ENCODE data around the gene LINC01488.

LINC01488 gene

GRCh38 chr11:69481393-69481844 is at the start of gene LINC01488:
Gene LINC01488, plus strand, starts transcription at chr11:69481663.
- H3K9me3 ChIP-seq (ENCODE audit: control insufficient read depth, low read length) = no peaks in the 10 kb centered on the region
- no peaks in the 10 kb centered on the region for H3K36me3 ChIP-seq (ENCODE audit: control insufficient read depth, insufficient read depth, low read length)
- no peaks in the 10 kb centered on the region for H3K79me2 ChIP-seq
- no peak within 1 kb of the TSS for H3K4me3 ChIP-seq (ENCODE audit: low read depth, low read length)
- H3K27me3 ChIP-seq (ENCODE audit: control insufficient read depth, insufficient read depth, low read length) = no peaks in the 10 kb centered on the region
- no peak within 1 kb of the TSS for H2AFZ ChIP-seq
- H3K27ac ChIP-seq = no peak within 1 kb of the TSS
- H3K4me2 ChIP-seq (ENCODE audit: low read length) = no peak within 1 kb of the TSS
- no peak for TF ChIP-seq CTCF (IDR thresholded peaks at IDR 0.05)
- no peaks in the 10 kb centered on the region for H3K4me1 ChIP-seq
- H3K9ac ChIP-seq = no peak within 1 kb of the TSS

GRCh38 chr11:69431893-69432738 is 49.3 kb upstream of the LINC01488 start:
- no peak for TF ChIP-seq CTCF (IDR thresholded peaks at IDR 0.05)
- H3K36me3 ChIP-seq (ENCODE audit: control insufficient read depth, insufficient read depth, low read length) = no peaks in the 10 kb centered on the region

GRCh38 chr11:69433741-69434140 is 47.7 kb upstream of the LINC01488 start:
- TF ChIP-seq CTCF (IDR thresholded peaks at IDR 0.05) = no peak
- H3K4me2 ChIP-seq (ENCODE audit: low read length) = no peak overlapping the region
- H2AFZ ChIP-seq = no peak overlapping the region
- no peaks in the 10 kb centered on the region for H3K4me1 ChIP-seq
- no peak overlapping the region for H3K27ac ChIP-seq
- no peaks in the 10 kb centered on the region for H3K79me2 ChIP-seq
- no peaks in the 10 kb centered on the region for H3K9me3 ChIP-seq (ENCODE audit: control insufficient read depth, low read length)
- no peak overlapping the region for H3K9ac ChIP-seq
- no peaks in the 10 kb centered on the region for H3K36me3 ChIP-seq (ENCODE audit: control insufficient read depth, insufficient read depth, low read length)
- no peak overlapping the region for H3K4me3 ChIP-seq (ENCODE audit: low read depth, low read length)
- no peaks in the 10 kb centered on the region for H3K27me3 ChIP-seq (ENCODE audit: control insufficient read depth, insufficient read depth, low read length)

More at GRCh38 chr11:69431893-69432738, 49.3 kb upstream of the LINC01488 start:
- Histone ChIP-seq H3K4me1 (no peaks in the 10 kb centered on the region), H2AFZ (no peak overlapping the region), H3K4me2 (ENCODE audit: low read length) (no peak overlapping the region), H3K27me3 (ENCODE audit: control insufficient read depth, insufficient read depth, low read length) (no peaks in the 10 kb centered on the region), H3K27ac (no peak overlapping the region), H3K9me3 (ENCODE audit: control insufficient read depth, low read length) (no peaks in the 10 kb centered on the region), H3K9ac (no peak overlapping the region), H3K79me2 (no peaks in the 10 kb centered on the region), H3K4me3 (ENCODE audit: low read depth, low read length) (no peak overlapping the region)

- H3K27me3 ChIP-seq (ENCODE audit: control insufficient read depth, insufficient read depth, low read length) = no peaks in the 10 kb centered on the region
- no peak for TF ChIP-seq CTCF (IDR thresholded peaks at IDR 0.05)
- H3K9ac ChIP-seq = no peak overlapping the region
- no peak overlapping the region for H3K27ac ChIP-seq
- H3K79me2 ChIP-seq = no peaks in the 10 kb centered on the region
- no peaks in the 10 kb centered on the region for H3K36me3 ChIP-seq (ENCODE audit: control insufficient read depth, insufficient read depth, low read length)
- H3K4me2 ChIP-seq (ENCODE audit: low read length) = no peak overlapping the region
- H3K4me3 ChIP-seq (ENCODE audit: low read depth, low read length) = no peak overlapping the region
- no peaks in the 10 kb centered on the region for H3K4me1 ChIP-seq
- H2AFZ ChIP-seq = no peak overlapping the region
- no peaks in the 10 kb centered on the region for H3K9me3 ChIP-seq (ENCODE audit: control insufficient read depth, low read length)
Observed at GRCh38 chr11:69434471-69434931, 47.0 kb upstream of the LINC01488 start.

Measured in parathyroid adenoma (tissue), 2 donors.